Right lobe of liver (tissue), 4 donors: ENCODE measurements around the gene DLL1.

Experiments
- POLR2A ChIP-seq: fragments of 450-650 bp; IDR thresholded peaks from one replicate; pipeline ENCODE4 v1.6.1; 2017; ENCODE audit warnings: antibody characterized with exemption, mild to moderate bottlenecking
- TF ChIP-seq, protein P1 (sequence below), 4 donors: fragments of 200-600 bp in 3 of 4; fragments of 450-650 bp in 1 of 4; IDR thresholded peaks; one replicate each; pipeline versions ENCODE4 v1.5.1 to v1.8.0; 2016 to 2022; ENCODE audit warnings: antibody characterized with exemption in 4 of 4, mild to moderate bottlenecking in 2 of 4
- donor health status: DM: no; HTN: no; CAD: no.
- donor health status: DM: no; HTN: no; CAD: no.
- donor health status: DM: no; HTN: yes; CAD: no.

GRCh38 chr6:170301184-170301583, 10.3 kb upstream of the DLL1 start:
- TF ChIP-seq, protein P1, sequence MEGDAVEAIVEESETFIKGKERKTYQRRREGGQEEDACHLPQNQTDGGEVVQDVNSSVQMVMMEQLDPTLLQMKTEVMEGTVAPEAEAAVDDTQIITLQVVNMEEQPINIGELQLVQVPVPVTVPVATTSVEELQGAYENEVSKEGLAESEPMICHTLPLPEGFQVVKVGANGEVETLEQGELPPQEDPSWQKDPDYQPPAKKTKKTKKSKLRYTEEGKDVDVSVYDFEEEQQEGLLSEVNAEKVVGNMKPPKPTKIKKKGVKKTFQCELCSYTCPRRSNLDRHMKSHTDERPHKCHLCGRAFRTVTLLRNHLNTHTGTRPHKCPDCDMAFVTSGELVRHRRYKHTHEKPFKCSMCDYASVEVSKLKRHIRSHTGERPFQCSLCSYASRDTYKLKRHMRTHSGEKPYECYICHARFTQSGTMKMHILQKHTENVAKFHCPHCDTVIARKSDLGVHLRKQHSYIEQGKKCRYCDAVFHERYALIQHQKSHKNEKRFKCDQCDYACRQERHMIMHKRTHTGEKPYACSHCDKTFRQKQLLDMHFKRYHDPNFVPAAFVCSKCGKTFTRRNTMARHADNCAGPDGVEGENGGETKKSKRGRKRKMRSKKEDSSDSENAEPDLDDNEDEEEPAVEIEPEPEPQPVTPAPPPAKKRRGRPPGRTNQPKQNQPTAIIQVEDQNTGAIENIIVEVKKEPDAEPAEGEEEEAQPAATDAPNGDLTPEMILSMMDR (IDR thresholded peaks at IDR 0.05), result no peak
- TF ChIP-seq POLR2A, result no peak
